ENCODE results near the gene NKX3-2. TPM values are rescaled to one million over a fixed set of nuclear protein-coding genes. Genes with fewer than 3 reads are reported as not detected.

Gene NKX3-2
- total and polyA plus RNA-seq, 9 of the 15 experiments (the other 6 are each of a cell fraction or from before 2014, with no cell fraction given): 0.03 to 0.81 (median 0.27) TPM; not detected in 1

DNA sequence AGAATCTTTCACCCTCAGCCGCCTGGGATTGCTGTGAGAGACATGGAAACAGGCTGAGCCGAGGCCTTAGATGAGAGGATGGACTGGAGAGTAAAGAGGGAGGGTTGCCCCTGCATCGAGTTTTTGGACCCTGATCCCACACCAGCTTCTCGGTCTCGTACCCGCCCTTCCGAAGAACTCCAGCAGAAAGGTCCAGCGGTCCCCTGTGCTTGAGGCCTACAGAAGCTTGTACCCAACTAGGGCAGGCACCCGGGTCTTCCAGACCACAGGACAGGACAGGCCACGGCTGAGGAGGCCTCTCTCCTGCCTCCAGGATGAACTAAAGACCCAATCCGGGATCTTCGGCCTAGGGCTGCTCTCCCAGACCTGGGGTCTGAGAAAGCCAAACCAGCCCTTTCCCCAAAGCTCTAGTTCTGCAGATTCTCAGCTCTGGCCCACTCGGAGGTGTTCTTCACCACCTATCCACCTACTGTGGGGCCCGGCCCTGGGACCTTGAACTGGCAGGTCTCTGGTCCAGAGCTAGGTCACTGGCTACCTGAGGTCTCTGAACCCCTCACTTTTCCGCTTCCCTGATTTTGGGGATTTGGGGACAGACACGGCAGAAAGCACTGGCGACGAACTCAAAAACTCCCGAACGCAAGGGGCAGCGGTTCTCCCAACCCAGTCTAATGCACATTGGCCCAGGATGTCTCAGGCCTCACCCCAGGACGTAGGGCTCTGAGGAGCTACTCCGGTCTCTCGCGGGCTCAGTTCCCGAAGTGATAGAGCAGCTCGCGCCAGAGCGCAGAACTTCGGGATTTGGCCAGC is 1.1 kb downstream of the NKX3-2 start (continued):
- TF ChIP-seq MAFF (IDR thresholded peaks at IDR 0.05; ENCODE audit: low read length): no peak
- no peak for TF ChIP-seq FIP1L1 (IDR thresholded peaks at IDR 0.05; ENCODE audit: low read depth, low read length, poor library complexity, severe bottlenecking)
- no peak for TF ChIP-seq KLF13 (tag; IDR thresholded peaks at IDR 0.05; ENCODE audit: borderline replicate concordance, low read depth)
- no peak for TF ChIP-seq TEAD2 (tag; IDR thresholded peaks at IDR 0.05)
- no peak for TF ChIP-seq BHLHE40 (IDR thresholded peaks at IDR 0.05; ENCODE audit: low read length)
- no peak for TF ChIP-seq SMARCB1 (IDR thresholded peaks at IDR 0.05; ENCODE audit: insufficient read length, low read depth)

GRCh38 chr4:13542577-13543031 is 1.7 kb downstream of the NKX3-2 start:
- H2AFZ ChIP-seq (ENCODE audit: low read depth, low read length): no peak overlapping the region
- CTCF ChIA-PET (ENCODE audit: low intra/inter-chr PET ratio): no interaction called here
- no peaks in the 10 kb centered on the region for H3K36me3 ChIP-seq (ENCODE audit: control insufficient read depth, insufficient read depth, low read length)
- BruUV-seq (replicated peaks): no TSS peak
- 90% methylated on average over 12 of the region's 27 CpGs for WGBS (ENCODE audit: insufficient coverage, low coverage, missing lambda C conversion rate)
- peaks cover 19 to 34% of the 10 kb centered on the region in 2 experiments for H3K27me3 ChIP-seq (ENCODE audit: control insufficient read depth in 2 of 2, insufficient read depth in 2 of 2, low read length in 2 of 2)
- ATAC-seq (no peak), DNase-seq (ENCODE audit: extremely low read depth in 1 of 4, low spot score in 3 of 4) (no peak), FAIRE-seq (no peak)
- H3K9ac ChIP-seq (ENCODE audit: insufficient read depth in 1 of 2, low read depth in 2 of 2, low read length in 2 of 2): no peak overlapping the region
- H3K79me2 ChIP-seq (ENCODE audit: control insufficient read depth, insufficient read depth, low read length): no peaks in the 10 kb centered on the region
- POLR2A ChIA-PET: no interaction called here
- no peak overlapping the region for H3K4me3 ChIP-seq
- H3K9me3 ChIP-seq (replicated peaks; ENCODE audit: control insufficient read depth, insufficient read depth, low read depth, low read length): peaks cover 4% of the 10 kb centered on the region; the same call in 1 of the 2 replicates
- H4K20me1 ChIP-seq (replicated peaks; ENCODE audit: control insufficient read depth, insufficient read depth, low read length): no peaks in the 10 kb centered on the region
- no peak overlapping the region for H3K27ac ChIP-seq (ENCODE audit: extremely low read depth, low read depth, low read length)
- H3K4me2 ChIP-seq (ENCODE audit: insufficient read depth, low read length): no peak overlapping the region
- in situ Hi-C loops (cut with MboI) (no loop called here), intact Hi-C loops (cut with micrococcal nuclease) (no loop called here)
- H3K9me1 ChIP-seq (ENCODE audit: control insufficient read depth, insufficient read depth, low read length): no peaks in the 10 kb centered on the region
- H3K4me1 ChIP-seq (replicated peaks in 1 of 2; ENCODE audit: control insufficient read depth in 2 of 2, insufficient read depth in 2 of 2, low read length in 2 of 2): peaks cover 2 to 24% of the 10 kb centered on the region in 2 experiments; a peak in 3 of 5 replicates
- no peak for TF ChIP-seq ZNF785 (CRISPR knock-in tag; IDR thresholded peaks at IDR 0.05)
- no peak for TF ChIP-seq ZNF583 (CRISPR knock-in tag; IDR thresholded peaks at IDR 0.05)
- TF ChIP-seq, protein P1, sequence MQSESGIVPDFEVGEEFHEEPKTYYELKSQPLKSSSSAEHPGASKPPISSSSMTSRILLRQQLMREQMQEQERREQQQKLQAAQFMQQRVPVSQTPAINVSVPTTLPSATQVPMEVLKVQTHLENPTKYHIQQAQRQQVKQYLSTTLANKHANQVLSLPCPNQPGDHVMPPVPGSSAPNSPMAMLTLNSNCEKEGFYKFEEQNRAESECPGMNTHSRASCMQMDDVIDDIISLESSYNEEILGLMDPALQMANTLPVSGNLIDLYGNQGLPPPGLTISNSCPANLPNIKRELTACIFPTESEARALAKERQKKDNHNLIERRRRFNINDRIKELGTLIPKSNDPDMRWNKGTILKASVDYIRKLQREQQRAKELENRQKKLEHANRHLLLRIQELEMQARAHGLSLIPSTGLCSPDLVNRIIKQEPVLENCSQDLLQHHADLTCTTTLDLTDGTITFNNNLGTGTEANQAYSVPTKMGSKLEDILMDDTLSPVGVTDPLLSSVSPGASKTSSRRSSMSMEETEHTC (IDR thresholded peaks at IDR 0.05): no peak
- TF ChIP-seq RNF2 (IDR thresholded peaks at IDR 0.05): no peak
- TF ChIP-seq, protein P2, sequence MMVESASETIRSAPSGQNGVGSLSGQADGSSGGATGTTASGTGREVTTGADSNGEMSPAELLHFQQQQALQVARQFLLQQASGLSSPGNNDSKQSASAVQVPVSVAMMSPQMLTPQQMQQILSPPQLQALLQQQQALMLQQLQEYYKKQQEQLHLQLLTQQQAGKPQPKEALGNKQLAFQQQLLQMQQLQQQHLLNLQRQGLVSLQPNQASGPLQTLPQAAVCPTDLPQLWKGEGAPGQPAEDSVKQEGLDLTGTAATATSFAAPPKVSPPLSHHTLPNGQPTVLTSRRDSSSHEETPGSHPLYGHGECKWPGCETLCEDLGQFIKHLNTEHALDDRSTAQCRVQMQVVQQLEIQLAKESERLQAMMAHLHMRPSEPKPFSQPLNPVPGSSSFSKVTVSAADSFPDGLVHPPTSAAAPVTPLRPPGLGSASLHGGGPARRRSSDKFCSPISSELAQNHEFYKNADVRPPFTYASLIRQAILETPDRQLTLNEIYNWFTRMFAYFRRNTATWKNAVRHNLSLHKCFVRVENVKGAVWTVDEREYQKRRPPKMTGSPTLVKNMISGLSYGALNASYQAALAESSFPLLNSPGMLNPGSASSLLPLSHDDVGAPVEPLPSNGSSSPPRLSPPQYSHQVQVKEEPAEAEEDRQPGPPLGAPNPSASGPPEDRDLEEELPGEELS (CRISPR knock-in tag; IDR thresholded peaks at IDR 0.05; ENCODE audit: borderline replicate concordance): no peak
- no peak for TF ChIP-seq PRMT5 (CRISPR knock-in tag; IDR thresholded peaks at IDR 0.05)
- TF ChIP-seq ZNF639 (CRISPR knock-in tag; conservative IDR thresholded peaks at IDR 0.05 in 1 of 2, IDR thresholded peaks at IDR 0.05 in 1 of 2): no peak
- no peak for TF ChIP-seq ZNF76 (CRISPR knock-in tag; IDR thresholded peaks at IDR 0.05; ENCODE audit: borderline replicate concordance)
- TF ChIP-seq RUNX1 (IDR thresholded peaks at IDR 0.05; ENCODE audit: low read depth): no peak
- TF ChIP-seq ZNF384 (IDR thresholded peaks at IDR 0.05; ENCODE audit: low read depth, low read length): no peak
